ENCODE results near the gene GIPC3.

GIPC3 gene

DNA sequence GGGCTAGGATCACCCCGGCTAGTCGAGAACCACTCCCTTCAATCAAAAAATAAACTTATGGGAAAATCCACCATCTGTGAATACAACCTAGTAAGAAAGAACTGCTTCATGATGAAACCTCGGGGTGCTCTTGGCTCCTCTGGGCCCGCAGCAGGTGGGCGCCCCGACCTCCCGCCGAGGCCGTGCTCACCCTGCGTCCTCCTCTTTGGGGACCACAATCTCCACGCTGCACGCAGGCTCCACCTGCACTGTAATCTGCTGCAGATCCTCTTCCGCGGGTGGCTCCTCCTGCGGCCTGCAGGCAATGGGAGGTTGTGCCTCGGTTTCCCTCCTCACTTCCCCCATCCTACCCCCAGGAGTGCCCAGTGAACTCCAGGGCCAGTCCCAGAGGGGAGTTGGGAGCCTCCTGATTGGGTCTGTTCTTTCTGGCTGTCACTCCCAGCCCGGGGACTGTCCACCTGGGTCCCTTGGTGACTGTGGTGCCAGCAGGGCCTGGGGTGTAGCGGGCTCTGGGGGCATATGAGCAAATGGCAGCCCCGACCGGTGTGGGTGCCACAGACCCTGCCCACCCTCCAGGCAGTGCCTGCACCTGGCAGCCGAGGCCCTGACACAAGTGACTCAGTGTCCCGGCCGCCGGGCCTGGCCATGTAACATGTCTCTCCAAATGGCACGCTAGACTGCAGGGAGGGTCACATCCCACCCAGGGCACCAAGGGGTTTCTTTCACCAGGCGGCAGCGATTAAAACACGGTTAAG lies 56.4 kb downstream of the GIPC3 start:
- DNase-seq: no peak

DNA sequence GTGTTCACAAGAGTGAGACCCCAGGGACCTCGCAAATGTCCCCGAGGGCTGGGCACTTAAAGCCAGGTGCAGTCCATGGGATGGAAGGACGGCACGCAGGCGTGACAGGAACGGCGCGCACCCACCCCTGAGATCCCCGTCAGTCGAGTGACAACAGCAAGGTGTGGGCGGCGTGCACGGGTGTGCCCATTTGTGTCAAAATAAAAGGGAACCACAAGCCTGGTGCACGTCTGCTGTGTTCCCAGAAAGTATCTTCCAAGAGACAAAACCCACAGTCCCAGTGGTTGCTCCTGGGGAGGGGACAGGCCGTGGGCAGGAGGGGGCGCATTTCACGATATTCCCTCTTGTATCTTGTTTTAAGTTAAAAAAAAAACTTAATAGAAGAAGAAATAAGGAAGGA lies 57.0 kb downstream of the GIPC3 start:
- DNase-seq: no peak
